ENCODE measurements around the gene MCOLN1. TPM values are rescaled to one million over a fixed set of nuclear protein-coding genes. Genes with fewer than 3 reads are reported as not detected.

Gene MCOLN1
- total and polyA plus RNA-seq, 9 of the 15 experiments (the other 6 are each of a cell fraction or from before 2014, with no cell fraction given), result 0.25 to 15.4 (median 7.1) TPM

GRCh38 chr19:7515645-7516151 is 6.7 kb upstream of the MCOLN1 start, which contains the start of gene ZNF358:
Gene ZNF358, plus strand, starts transcription at chr19:7516103. Its CDS starts 3,140 bp downstream, at chr19:7519243.
- Histone ChIP-seq H3K4me3 (peak within 1 kb of the TSS; percentile 40), H2AFZ (ENCODE audit: low read depth, low read length) (peak within 1 kb of the TSS; percentile 94), H3K36me3 (ENCODE audit: control insufficient read depth, insufficient read depth, low read length) (no peaks in the 10 kb centered on the region), H3K4me1 (replicated peaks in 1 of 2; ENCODE audit: control insufficient read depth in 2 of 2, insufficient read depth in 2 of 2, low read length in 2 of 2) (peaks cover 11 to 22% of the 10 kb centered on the region in 2 experiments), H4K20me1 (replicated peaks; ENCODE audit: control insufficient read depth, insufficient read depth, low read length) (no peaks in the 10 kb centered on the region), H3K9ac (ENCODE audit: insufficient read depth in 1 of 2, low read depth in 2 of 2, low read length in 2 of 2) (peak within 1 kb of the TSS; percentile 60 to 90), H3K4me2 (ENCODE audit: insufficient read depth, low read length) (peak within 1 kb of the TSS; percentile 64), H3K27me3 (ENCODE audit: control insufficient read depth in 2 of 2, insufficient read depth in 2 of 2, low read length in 2 of 2) (no peaks in the 10 kb centered on the region), H3K79me2 (ENCODE audit: control insufficient read depth, insufficient read depth, low read length) (no peaks in the 10 kb centered on the region), H3K9me3 (replicated peaks; ENCODE audit: control insufficient read depth, insufficient read depth, low read depth, low read length) (no peaks in the 10 kb centered on the region), H3K27ac (ENCODE audit: extremely low read depth, low read depth, low read length) (peak within 1 kb of the TSS; percentile 1; the same call in 1 of the 3 replicates), H3K9me1 (ENCODE audit: control insufficient read depth, insufficient read depth, low read length) (no peaks in the 10 kb centered on the region)
- intact Hi-C loops (cut with micrococcal nuclease) (no loop called here), in situ Hi-C loops (cut with MboI) (no loop called here)
- no peak for FAIRE-seq
- ChIA-PET CTCF (ENCODE audit: low intra/inter-chr PET ratio) (no interaction called here), POLR2A (interaction anchor here (0.6 to 1.4 kb wide), 2 partner anchors 11 to 20 kb away, joined by 3 read pairs; partner anchors contain the start of gene PNPLA6)
- peak; percentile 82 to 91 (median 88) for DNase-seq (ENCODE audit: extremely low read depth in 1 of 4, low spot score in 3 of 4)
- WGBS (ENCODE audit: insufficient coverage, low coverage, missing lambda C conversion rate), result 11% methylated on average over 12 of the region's 33 CpGs
- no TSS peak for BruUV-seq (replicated peaks)
- peak; percentile 98 for ATAC-seq
- TF ChIP-seq HLTF (IDR thresholded peaks at IDR 0.05) (peak; percentile 85; the same call in 1 of the 2 replicates), HCFC1 (IDR thresholded peaks at IDR 0.05; ENCODE audit: low read depth, low read length) (peak; percentile 88), TFAM (CRISPR knock-in tag; conservative IDR thresholded peaks at IDR 0.05) (no peak), PHF20 (IDR thresholded peaks at IDR 0.05; ENCODE audit: partially characterized antibody) (no peak), SP2 (IDR thresholded peaks at IDR 0.05; ENCODE audit: extremely low read depth, low read depth, low read length, poor library complexity, severe bottlenecking) (no peak), ZNF3 (CRISPR knock-in tag; IDR thresholded peaks at IDR 0.05) (no peak), ZNF586 (CRISPR knock-in tag; conservative IDR thresholded peaks at IDR 0.05) (no peak), MLLT1 (IDR thresholded peaks at IDR 0.05) (peak; percentile 29 to 58; a peak in 1 of 4 replicates), RAD51 (IDR thresholded peaks at IDR 0.05; ENCODE audit: borderline replicate concordance, low read depth) (no peak), NR2F6 (CRISPR knock-in tag; IDR thresholded peaks at IDR 0.05) (no peak), CREBBP (IDR thresholded peaks at IDR 0.05; ENCODE audit: low read depth, low read length) (no peak), CC2D1A (IDR thresholded peaks at IDR 0.05) (peak; percentile 21; the same call in 1 of the 2 replicates), BMI1 (IDR thresholded peaks at IDR 0.05; ENCODE audit: low read length) (no peak), ZNF143 (CRISPR knock-in tag; IDR thresholded peaks at IDR 0.05) (peak; percentile 70), PKNOX1 (IDR thresholded peaks at IDR 0.05) (no peak), RFX1 (IDR thresholded peaks at IDR 0.05) (no peak)
- TF ChIP-seq, protein P1, sequence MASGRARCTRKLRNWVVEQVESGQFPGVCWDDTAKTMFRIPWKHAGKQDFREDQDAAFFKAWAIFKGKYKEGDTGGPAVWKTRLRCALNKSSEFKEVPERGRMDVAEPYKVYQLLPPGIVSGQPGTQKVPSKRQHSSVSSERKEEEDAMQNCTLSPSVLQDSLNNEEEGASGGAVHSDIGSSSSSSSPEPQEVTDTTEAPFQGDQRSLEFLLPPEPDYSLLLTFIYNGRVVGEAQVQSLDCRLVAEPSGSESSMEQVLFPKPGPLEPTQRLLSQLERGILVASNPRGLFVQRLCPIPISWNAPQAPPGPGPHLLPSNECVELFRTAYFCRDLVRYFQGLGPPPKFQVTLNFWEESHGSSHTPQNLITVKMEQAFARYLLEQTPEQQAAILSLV (tag; IDR thresholded peaks at IDR 0.05), result no peak
- TF ChIP-seq, protein P2, sequence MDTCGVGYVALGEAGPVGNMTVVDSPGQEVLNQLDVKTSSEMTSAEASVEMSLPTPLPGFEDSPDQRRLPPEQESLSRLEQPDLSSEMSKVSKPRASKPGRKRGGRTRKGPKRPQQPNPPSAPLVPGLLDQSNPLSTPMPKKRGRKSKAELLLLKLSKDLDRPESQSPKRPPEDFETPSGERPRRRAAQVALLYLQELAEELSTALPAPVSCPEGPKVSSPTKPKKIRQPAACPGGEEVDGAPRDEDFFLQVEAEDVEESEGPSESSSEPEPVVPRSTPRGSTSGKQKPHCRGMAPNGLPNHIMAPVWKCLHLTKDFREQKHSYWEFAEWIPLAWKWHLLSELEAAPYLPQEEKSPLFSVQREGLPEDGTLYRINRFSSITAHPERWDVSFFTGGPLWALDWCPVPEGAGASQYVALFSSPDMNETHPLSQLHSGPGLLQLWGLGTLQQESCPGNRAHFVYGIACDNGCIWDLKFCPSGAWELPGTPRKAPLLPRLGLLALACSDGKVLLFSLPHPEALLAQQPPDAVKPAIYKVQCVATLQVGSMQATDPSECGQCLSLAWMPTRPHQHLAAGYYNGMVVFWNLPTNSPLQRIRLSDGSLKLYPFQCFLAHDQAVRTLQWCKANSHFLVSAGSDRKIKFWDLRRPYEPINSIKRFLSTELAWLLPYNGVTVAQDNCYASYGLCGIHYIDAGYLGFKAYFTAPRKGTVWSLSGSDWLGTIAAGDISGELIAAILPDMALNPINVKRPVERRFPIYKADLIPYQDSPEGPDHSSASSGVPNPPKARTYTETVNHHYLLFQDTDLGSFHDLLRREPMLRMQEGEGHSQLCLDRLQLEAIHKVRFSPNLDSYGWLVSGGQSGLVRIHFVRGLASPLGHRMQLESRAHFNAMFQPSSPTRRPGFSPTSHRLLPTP (IDR thresholded peaks at IDR 0.05; ENCODE audit: borderline replicate concordance, extremely low read depth, insufficient read length), result no peak

Data from K562 (cell line).